Esophagus muscularis mucosa (tissue), 4 donors: Measurements from ENCODE around the gene KANSL1. TPM values are rescaled to one million over a fixed set of nuclear protein-coding genes. Genes with fewer than 3 reads are reported as not detected.

Experiments used
- DNase-seq: peaks from one replicate; pipeline ENCODE4 v3.0.0-alpha.2; 2017; ENCODE audit errors: extremely low spot score
- H3K27ac ChIP-seq, 4 donors: fragments of 200-600 bp; sonication (generic); replicated peaks in 1 of 4; 1 replicate in 3 of 4; 2 replicates in 1 of 4; pipeline ENCODE4 v1.5.1; 2016 to 2019; ENCODE audit warnings: mild to moderate bottlenecking in 1 of 4
- H3K27me3 ChIP-seq, 4 donors: fragments of 200-600 bp; sonication (generic); one replicate each; pipeline versions ENCODE4 v1.5.1 to v1.6.0; 2016 to 2019
- H3K36me3 ChIP-seq, 4 donors: fragments of 200-600 bp; sonication (generic); one replicate each; pipeline ENCODE4 v1.5.1; 2016 to 2019
- H3K4me1 ChIP-seq, 4 donors: fragments of 200-600 bp; sonication (generic); one replicate each; pipeline ENCODE4 v1.5.1; 2016 to 2019
- H3K4me3 ChIP-seq, 4 donors: fragments of 200-600 bp; sonication (generic); 1 replicate in 2 of 4; 2 replicates in 2 of 4; pipeline ENCODE4 v1.5.1; 2016 to 2019; ENCODE audit warnings: mild to moderate bottlenecking in 4 of 4, moderate library complexity in 1 of 4
- H3K9me3 ChIP-seq, 4 donors: fragments of 200-600 bp; sonication (generic); 1 replicate in 3 of 4; 2 replicates in 1 of 4; pipeline ENCODE4 v1.5.1; 2016 to 2019
- EP300 ChIP-seq: sonication (generic); formaldehyde crosslinking; IDR thresholded peaks from one replicate; pipeline ENCODE4 v1.6.1; 2017; ENCODE audit warnings: antibody characterized with exemption
- POLR2A ChIP-seq: fragments of 450-650 bp; IDR thresholded peaks from one replicate; pipeline ENCODE4 v1.6.1; 2017; ENCODE audit warnings: antibody characterized with exemption, moderate library complexity, mild to moderate bottlenecking, low read depth
- POLR2AphosphoS5 ChIP-seq, 2 donors: sonication (generic); formaldehyde crosslinking; IDR thresholded peaks; one replicate each; pipeline ENCODE4 v1.6.1; 2017; ENCODE audit warnings: antibody characterized with exemption in 2 of 2
- WGBS: methylation state at CpG from one replicate; pipeline ENCODE4 v1.1.5; 2018; 5-methylcytosine and 5-hydroxymethylcytosine counted together
- intact Hi-C: fragments of 100-400 bp; cut with DNase I; formaldehyde crosslinking; loops from one replicate; pipeline ENCODE4 v1.15.1; 2023
- total RNA-seq, 4 donors: library from RNA; depleted of rRNA; stranded (reverse); fragments of >200 nt; gene quantifications; one replicate each; pipeline versions ENCODE4 v1.1.0 to v1.2.1, GENCODE V29; 2016
- TF ChIP-seq, protein P1 (sequence below), 3 experiments: fragments of 200-600 bp in 2 of 3; fragments of 450-650 bp in 1 of 3; sonication (generic) in 2 of 3; IDR thresholded peaks; one replicate each; pipeline ENCODE4 v1.5.1; 2017 to 2019; ENCODE audit warnings: antibody characterized with exemption in 3 of 3, mild to moderate bottlenecking in 2 of 3, moderate library complexity in 1 of 3

Gene KANSL1
- total RNA-seq, 4 donors from 2014 or later = 55.0 to 124 (median 70.0) TPM

DNA sequence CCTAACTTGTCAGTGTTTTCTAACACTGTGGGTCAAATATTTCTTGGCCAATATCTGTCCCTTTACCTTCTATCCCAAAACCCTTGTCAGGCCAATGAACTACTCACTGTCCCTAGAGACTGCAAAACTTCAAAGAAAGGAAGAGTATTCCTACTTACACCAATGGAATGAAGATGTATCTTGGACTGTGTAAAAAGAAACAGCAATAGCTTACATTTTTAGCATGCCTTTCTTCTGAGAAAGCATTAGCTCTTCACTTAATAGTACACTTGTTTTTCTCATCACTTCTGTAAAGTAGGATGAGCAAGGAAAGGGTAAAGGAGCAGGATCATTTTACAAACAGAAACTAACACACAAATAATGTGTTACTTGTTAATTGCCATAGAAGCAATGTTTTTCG, 120.2 kb downstream of the KANSL1 start:
- H3K36me3 ChIP-seq = peaks cover 0 to 4% (median 0%) of the 10 kb centered on the region in 4 donors
- H3K27ac ChIP-seq = peak overlapping the region; percentile 4 to 45 (median 37)
- no peaks in the 10 kb centered on the region for H3K9me3 ChIP-seq
- no peaks in the 10 kb centered on the region for H3K27me3 ChIP-seq
- intact Hi-C loops = no loop called here
- WGBS = 76% methylated on average over 1 of the region's 1 CpG
- H3K4me3 ChIP-seq = no peak overlapping the region
- no peak for TF ChIP-seq EP300
- peak in 1 of 2 donors; percentile 30 for TF ChIP-seq POLR2AphosphoS5 (IDR thresholded peaks at IDR 0.05)
- TF ChIP-seq, protein P1, sequence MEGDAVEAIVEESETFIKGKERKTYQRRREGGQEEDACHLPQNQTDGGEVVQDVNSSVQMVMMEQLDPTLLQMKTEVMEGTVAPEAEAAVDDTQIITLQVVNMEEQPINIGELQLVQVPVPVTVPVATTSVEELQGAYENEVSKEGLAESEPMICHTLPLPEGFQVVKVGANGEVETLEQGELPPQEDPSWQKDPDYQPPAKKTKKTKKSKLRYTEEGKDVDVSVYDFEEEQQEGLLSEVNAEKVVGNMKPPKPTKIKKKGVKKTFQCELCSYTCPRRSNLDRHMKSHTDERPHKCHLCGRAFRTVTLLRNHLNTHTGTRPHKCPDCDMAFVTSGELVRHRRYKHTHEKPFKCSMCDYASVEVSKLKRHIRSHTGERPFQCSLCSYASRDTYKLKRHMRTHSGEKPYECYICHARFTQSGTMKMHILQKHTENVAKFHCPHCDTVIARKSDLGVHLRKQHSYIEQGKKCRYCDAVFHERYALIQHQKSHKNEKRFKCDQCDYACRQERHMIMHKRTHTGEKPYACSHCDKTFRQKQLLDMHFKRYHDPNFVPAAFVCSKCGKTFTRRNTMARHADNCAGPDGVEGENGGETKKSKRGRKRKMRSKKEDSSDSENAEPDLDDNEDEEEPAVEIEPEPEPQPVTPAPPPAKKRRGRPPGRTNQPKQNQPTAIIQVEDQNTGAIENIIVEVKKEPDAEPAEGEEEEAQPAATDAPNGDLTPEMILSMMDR (IDR thresholded peaks at IDR 0.05) = no peak
- peaks cover 20 to 56% (median 42%) of the 10 kb centered on the region in 4 donors for H3K4me1 ChIP-seq
- DNase-seq = no peak

DNA sequence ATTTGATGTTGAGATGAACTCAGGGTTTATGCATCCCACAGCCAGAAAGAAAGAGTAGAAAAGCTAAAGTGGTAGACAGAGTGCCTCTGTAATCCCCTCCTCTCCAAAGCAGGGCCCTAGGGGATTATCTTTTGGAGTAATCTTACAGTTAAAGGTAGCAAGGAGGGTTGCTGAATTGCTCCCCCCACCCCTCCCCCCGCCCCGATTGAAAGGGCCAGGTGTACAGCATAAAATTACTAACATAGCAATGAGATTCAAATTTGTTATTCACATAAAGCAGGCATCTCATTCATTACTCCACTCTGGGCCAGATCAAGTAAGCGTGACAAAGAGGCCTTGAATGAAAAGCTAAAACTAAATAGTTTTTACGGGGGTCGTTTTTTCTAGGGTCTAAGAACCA, 121.4 kb downstream of the KANSL1 start:
- 76% methylated on average over 5 of the region's 5 CpGs for WGBS
- H3K4me3 ChIP-seq = no peak overlapping the region
- TF ChIP-seq EP300 = no peak
- no peak for TF ChIP-seq POLR2AphosphoS5 (IDR thresholded peaks at IDR 0.05)
- no peak for TF ChIP-seq POLR2A
- TF ChIP-seq, protein P1 (IDR thresholded peaks at IDR 0.05) = no peak
- H3K4me1 ChIP-seq = peaks cover 20 to 53% (median 42%) of the 10 kb centered on the region in 4 donors
- DNase-seq = no peak
- no peaks in the 10 kb centered on the region for H3K27me3 ChIP-seq
- intact Hi-C loops = no loop called here
- no peaks in the 10 kb centered on the region for H3K9me3 ChIP-seq
- H3K27ac ChIP-seq = no peak overlapping the region
- H3K36me3 ChIP-seq = peaks cover under 1 to 14% (median 7%) of the 10 kb centered on the region in 4 donors

DNA sequence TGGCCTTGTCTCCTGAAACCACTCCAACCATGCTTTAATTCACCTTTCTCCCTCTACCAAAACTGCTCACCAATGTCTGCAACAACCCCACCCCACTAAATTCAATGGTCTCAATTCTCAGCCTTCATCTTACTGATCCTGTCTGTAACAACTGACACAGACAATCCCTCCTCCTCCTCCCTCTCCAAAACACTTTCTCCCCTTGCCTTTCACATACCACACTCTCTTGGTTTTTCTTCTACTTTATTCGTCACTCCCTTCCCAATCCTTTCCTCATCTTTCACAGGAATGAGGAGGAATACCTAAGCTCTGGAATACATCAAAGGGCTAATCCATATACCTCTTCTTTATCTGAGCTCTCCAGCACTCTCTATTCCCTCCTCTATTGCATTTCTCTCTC, 128.8 kb downstream of the KANSL1 start:
- Histone ChIP-seq H3K27me3 (no peaks in the 10 kb centered on the region), H3K36me3 (peaks cover 13 to 55% (median 37%) of the 10 kb centered on the region in 4 donors), H3K27ac (no peak overlapping the region), H3K9me3 (no peaks in the 10 kb centered on the region), H3K4me3 (no peak overlapping the region), H3K4me1 (peaks cover 11 to 39% (median 33%) of the 10 kb centered on the region in 4 donors)
- DNase-seq = no peak
- intact Hi-C loops = loop anchor here (5.0 kb wide), 1 partner anchor 118 kb away; no protein-coding TSS in a partner anchor
- TF ChIP-seq POLR2AphosphoS5 (IDR thresholded peaks at IDR 0.05) (no peak), EP300 (no peak), POLR2A (no peak)
- TF ChIP-seq, protein P1 (IDR thresholded peaks at IDR 0.05) = no peak
- 97% methylated on average over 1 of the region's 1 CpG for WGBS

DNA sequence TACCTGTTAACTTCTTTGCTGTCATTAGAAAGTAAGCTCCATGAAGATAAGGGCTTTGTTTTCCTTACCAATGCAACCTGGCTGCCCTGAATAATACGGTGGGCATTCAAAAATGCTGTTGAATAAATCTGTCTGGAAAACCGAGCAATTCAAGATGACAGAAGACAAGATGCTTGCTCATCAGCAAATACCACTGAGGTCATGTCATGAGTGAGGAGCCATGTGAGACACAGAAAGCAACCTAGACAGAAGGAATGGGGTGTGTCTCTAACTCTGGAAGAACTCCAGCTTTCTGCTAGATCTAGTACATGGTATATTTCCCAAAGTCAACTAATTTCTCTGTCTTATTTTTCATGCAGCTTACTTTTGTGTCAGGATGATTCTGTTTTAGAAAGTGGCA, 130.0 kb downstream of the KANSL1 start:
- Histone ChIP-seq H3K36me3 (peaks cover 13 to 58% (median 38%) of the 10 kb centered on the region in 4 donors), H3K27me3 (no peaks in the 10 kb centered on the region)

More for the DNA sequence above, 130.0 kb downstream of the KANSL1 start:
- Histone ChIP-seq H3K4me1 (peaks cover 12 to 48% (median 37%) of the 10 kb centered on the region in 4 donors), H3K9me3 (no peaks in the 10 kb centered on the region), H3K4me3 (no peak overlapping the region), H3K27ac (no peak overlapping the region)
- 47% methylated on average over 2 of the region's 2 CpGs for WGBS
- TF ChIP-seq EP300 (no peak), POLR2A (no peak), POLR2AphosphoS5 (IDR thresholded peaks at IDR 0.05) (no peak)
- TF ChIP-seq, protein P1 (IDR thresholded peaks at IDR 0.05) = no peak
- DNase-seq = no peak
- intact Hi-C loops = loop anchor here (5.0 kb wide), 1 partner anchor 119 kb away; no protein-coding TSS in a partner anchor
